Spleen (tissue), 7 donors: Measurements from ENCODE around the gene HEATR9.

Experiments used
- POLR2A ChIP-seq, 3 donors: fragments of 450-650 bp; IDR thresholded peaks; one replicate each; pipeline ENCODE4 v1.5.1; 2017; ENCODE audit warnings: antibody characterized with exemption in 3 of 3, mild to moderate bottlenecking in 1 of 3
- POLR2AphosphoS5 ChIP-seq, 3 donors: sonication (generic); formaldehyde crosslinking; IDR thresholded peaks; one replicate each; pipeline ENCODE4 v1.5.1; 2017; ENCODE audit warnings: antibody characterized with exemption in 3 of 3
- TF ChIP-seq, protein P1 (sequence below), 11 experiments: fragments of 200-600 bp in 7 of 11; fragments of 450-650 bp in 4 of 11; sonication (generic) in 4 of 11; IDR thresholded peaks in 8 of 11; conservative IDR thresholded peaks in 3 of 11; 1 replicate in 7 of 11; 2 replicates in 4 of 11; pipeline versions ENCODE4 v1.4.0 to v1.8.0; 2016 to 2021; ENCODE audit warnings: antibody characterized with exemption in 11 of 11, inconsistent platforms in 4 of 11, mild to moderate bottlenecking in 1 of 11
- donor health status: DM: no; HTN: no; CAD: no; lungs with moderate emphysema.
- donor health status: DM: no; HTN: no; CAD: no.
- donor health status: DM: no; HTN: no; CAD: no.

GRCh38 chr17:35849469-35850348 lies 19.0 kb downstream of the HEATR9 start:
- TF ChIP-seq POLR2A (IDR thresholded peaks at IDR 0.05) (no peak), POLR2AphosphoS5 (IDR thresholded peaks at IDR 0.05) (no peak)
- TF ChIP-seq, protein P1, sequence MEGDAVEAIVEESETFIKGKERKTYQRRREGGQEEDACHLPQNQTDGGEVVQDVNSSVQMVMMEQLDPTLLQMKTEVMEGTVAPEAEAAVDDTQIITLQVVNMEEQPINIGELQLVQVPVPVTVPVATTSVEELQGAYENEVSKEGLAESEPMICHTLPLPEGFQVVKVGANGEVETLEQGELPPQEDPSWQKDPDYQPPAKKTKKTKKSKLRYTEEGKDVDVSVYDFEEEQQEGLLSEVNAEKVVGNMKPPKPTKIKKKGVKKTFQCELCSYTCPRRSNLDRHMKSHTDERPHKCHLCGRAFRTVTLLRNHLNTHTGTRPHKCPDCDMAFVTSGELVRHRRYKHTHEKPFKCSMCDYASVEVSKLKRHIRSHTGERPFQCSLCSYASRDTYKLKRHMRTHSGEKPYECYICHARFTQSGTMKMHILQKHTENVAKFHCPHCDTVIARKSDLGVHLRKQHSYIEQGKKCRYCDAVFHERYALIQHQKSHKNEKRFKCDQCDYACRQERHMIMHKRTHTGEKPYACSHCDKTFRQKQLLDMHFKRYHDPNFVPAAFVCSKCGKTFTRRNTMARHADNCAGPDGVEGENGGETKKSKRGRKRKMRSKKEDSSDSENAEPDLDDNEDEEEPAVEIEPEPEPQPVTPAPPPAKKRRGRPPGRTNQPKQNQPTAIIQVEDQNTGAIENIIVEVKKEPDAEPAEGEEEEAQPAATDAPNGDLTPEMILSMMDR (IDR thresholded peaks at IDR 0.05 in 8 of 11, conservative IDR thresholded peaks at IDR 0.05 in 3 of 11), result peak; percentile 39 to 78 (median 69)
